ENCODE data around the gene PRR5L.
"Not testable (repeated sequence)": the region's sequence is repeated elsewhere in the genome, so short reads cannot be mapped to it uniquely, and the experiment has no call there.

The PRR5L gene

GRCh38 chr11:36463781-36464180 is 167.7 kb downstream of the PRR5L start:
- Histone ChIP-seq H3K27ac (ENCODE audit: low read depth, low read length) (no peak overlapping the region), H3K4me1 (ENCODE audit: control insufficient read depth, insufficient read depth, low read length) (no peaks in the 10 kb centered on the region), H3K27me3 (ENCODE audit: control insufficient read depth, insufficient read depth, low read length) (no peaks in the 10 kb centered on the region), H3K4me3 (ENCODE audit: low read length) (no peak overlapping the region), H3K9ac (ENCODE audit: low read length) (no peak overlapping the region), H3K36me3 (ENCODE audit: control insufficient read depth, insufficient read depth, low read length) (peaks cover 4% of the 10 kb centered on the region)

- no peak overlapping the region for H3K27ac ChIP-seq (ENCODE audit: low read depth, low read length)
- H3K27me3 ChIP-seq (ENCODE audit: control insufficient read depth, insufficient read depth, low read length) = no peaks in the 10 kb centered on the region
- peaks cover 4% of the 10 kb centered on the region for H3K36me3 ChIP-seq (ENCODE audit: control insufficient read depth, insufficient read depth, low read length)
- H3K9ac ChIP-seq (ENCODE audit: low read length) = no peak overlapping the region
- H3K4me1 ChIP-seq (ENCODE audit: control insufficient read depth, insufficient read depth, low read length) = no peaks in the 10 kb centered on the region
- no peak overlapping the region for H3K4me3 ChIP-seq (ENCODE audit: low read length)
Measured at GRCh38 chr11:36464720-36465119, 168.6 kb downstream of the PRR5L start.

GRCh38 chr11:36465449-36466163 is 169.5 kb downstream of the PRR5L start:
- H3K4me1 ChIP-seq (ENCODE audit: control insufficient read depth, insufficient read depth, low read length) = no peaks in the 10 kb centered on the region
- H3K9ac ChIP-seq (ENCODE audit: low read length) = no peak overlapping the region
- H3K27me3 ChIP-seq (ENCODE audit: control insufficient read depth, insufficient read depth, low read length) = no peaks in the 10 kb centered on the region
- no peaks in the 10 kb centered on the region for H3K36me3 ChIP-seq (ENCODE audit: control insufficient read depth, insufficient read depth, low read length)
- H3K27ac ChIP-seq (ENCODE audit: low read depth, low read length) = no peak overlapping the region
- no peak overlapping the region for H3K4me3 ChIP-seq (ENCODE audit: low read length)

- Histone ChIP-seq H3K9ac (ENCODE audit: low read length) (no peak overlapping the region), H3K4me1 (ENCODE audit: control insufficient read depth, insufficient read depth, low read length) (no peaks in the 10 kb centered on the region), H3K27ac (ENCODE audit: low read depth, low read length) (no peak overlapping the region), H3K36me3 (ENCODE audit: control insufficient read depth, insufficient read depth, low read length) (no peaks in the 10 kb centered on the region), H3K4me3 (ENCODE audit: low read length) (no peak overlapping the region), H3K27me3 (ENCODE audit: control insufficient read depth, insufficient read depth, low read length) (no peaks in the 10 kb centered on the region)
Measured at GRCh38 chr11:36467012-36467411, 170.9 kb downstream of the PRR5L start.

GRCh38 chr11:36467916-36468315 is 171.8 kb downstream of the PRR5L start:
- Histone ChIP-seq H3K4me3 (ENCODE audit: low read length) (no peak overlapping the region), H3K27ac (ENCODE audit: low read depth, low read length) (no peak overlapping the region), H3K4me1 (ENCODE audit: control insufficient read depth, insufficient read depth, low read length) (no peaks in the 10 kb centered on the region), H3K9ac (ENCODE audit: low read length) (no peak overlapping the region), H3K27me3 (ENCODE audit: control insufficient read depth, insufficient read depth, low read length) (no peaks in the 10 kb centered on the region), H3K36me3 (ENCODE audit: control insufficient read depth, insufficient read depth, low read length) (no peaks in the 10 kb centered on the region)

- H3K9ac ChIP-seq (ENCODE audit: low read length) = no peak overlapping the region
- no peaks in the 10 kb centered on the region for H3K27me3 ChIP-seq (ENCODE audit: control insufficient read depth, insufficient read depth, low read length)
- no peaks in the 10 kb centered on the region for H3K4me1 ChIP-seq (ENCODE audit: control insufficient read depth, insufficient read depth, low read length)
- no peak overlapping the region for H3K27ac ChIP-seq (ENCODE audit: low read depth, low read length)
- no peak overlapping the region for H3K4me3 ChIP-seq (ENCODE audit: low read length)
- no peaks in the 10 kb centered on the region for H3K36me3 ChIP-seq (ENCODE audit: control insufficient read depth, insufficient read depth, low read length)
Measured at GRCh38 chr11:36469063-36469462, 173.0 kb downstream of the PRR5L start.

- no peak overlapping the region for H3K27ac ChIP-seq (ENCODE audit: low read depth, low read length)
Measured at GRCh38 chr11:36469881-36470802, 174.1 kb downstream of the PRR5L start.

GRCh38 chr11:36471577-36471976 is 175.5 kb downstream of the PRR5L start:
- no peak overlapping the region for H3K9ac ChIP-seq (ENCODE audit: low read length)
- no peaks in the 10 kb centered on the region for H3K4me1 ChIP-seq (ENCODE audit: control insufficient read depth, insufficient read depth, low read length)
- no peak overlapping the region for H3K4me3 ChIP-seq (ENCODE audit: low read length)
- H3K27me3 ChIP-seq (ENCODE audit: control insufficient read depth, insufficient read depth, low read length) = no peaks in the 10 kb centered on the region
- no peak overlapping the region for H3K27ac ChIP-seq (ENCODE audit: low read depth, low read length)
- no peaks in the 10 kb centered on the region for H3K36me3 ChIP-seq (ENCODE audit: control insufficient read depth, insufficient read depth, low read length)

More at GRCh38 chr11:36469881-36470802, 174.1 kb downstream of the PRR5L start:
- no peak overlapping the region for H3K9ac ChIP-seq (ENCODE audit: low read length)
- no peaks in the 10 kb centered on the region for H3K36me3 ChIP-seq (ENCODE audit: control insufficient read depth, insufficient read depth, low read length)
- H3K4me1 ChIP-seq (ENCODE audit: control insufficient read depth, insufficient read depth, low read length) = no peaks in the 10 kb centered on the region
- no peaks in the 10 kb centered on the region for H3K27me3 ChIP-seq (ENCODE audit: control insufficient read depth, insufficient read depth, low read length)
- H3K4me3 ChIP-seq (ENCODE audit: low read length) = no peak overlapping the region

- no peaks in the 10 kb centered on the region for H3K4me1 ChIP-seq (ENCODE audit: control insufficient read depth, insufficient read depth, low read length)
- H3K36me3 ChIP-seq (ENCODE audit: control insufficient read depth, insufficient read depth, low read length) = no peaks in the 10 kb centered on the region
- no peak overlapping the region for H3K27ac ChIP-seq (ENCODE audit: low read depth, low read length)
- H3K27me3 ChIP-seq (ENCODE audit: control insufficient read depth, insufficient read depth, low read length) = no peaks in the 10 kb centered on the region
- H3K4me3 ChIP-seq (ENCODE audit: low read length) = no peak overlapping the region
- no peak overlapping the region for H3K9ac ChIP-seq (ENCODE audit: low read length)
Measured at GRCh38 chr11:36475192-36475591, 179.1 kb downstream of the PRR5L start.

- Histone ChIP-seq H3K27me3 (ENCODE audit: control insufficient read depth, insufficient read depth, low read length) (no peaks in the 10 kb centered on the region), H3K4me1 (ENCODE audit: control insufficient read depth, insufficient read depth, low read length) (no peaks in the 10 kb centered on the region), H3K27ac (ENCODE audit: low read depth, low read length) (no peak overlapping the region), H3K4me3 (ENCODE audit: low read length) (no peak overlapping the region), H3K36me3 (ENCODE audit: control insufficient read depth, insufficient read depth, low read length) (no peaks in the 10 kb centered on the region), H3K9ac (ENCODE audit: low read length) (no peak overlapping the region)
Measured at GRCh38 chr11:36478700-36479329, 182.7 kb downstream of the PRR5L start.

GRCh38 chr11:36480833-36481232 is 184.7 kb downstream of the PRR5L start:
- Histone ChIP-seq H3K27me3 (ENCODE audit: control insufficient read depth, insufficient read depth, low read length) (no peaks in the 10 kb centered on the region), H3K36me3 (ENCODE audit: control insufficient read depth, insufficient read depth, low read length) (peaks cover 4% of the 10 kb centered on the region), H3K9ac (ENCODE audit: low read length) (no peak overlapping the region), H3K27ac (ENCODE audit: low read depth, low read length) (no peak overlapping the region), H3K4me1 (ENCODE audit: control insufficient read depth, insufficient read depth, low read length) (no peaks in the 10 kb centered on the region), H3K4me3 (ENCODE audit: low read length) (no peak overlapping the region)

GRCh38 chr11:36483042-36483441 is 187.0 kb downstream of the PRR5L start:
- H3K36me3 ChIP-seq (ENCODE audit: control insufficient read depth, insufficient read depth, low read length); H3K27ac ChIP-seq (ENCODE audit: low read depth, low read length); H3K4me1 ChIP-seq (ENCODE audit: control insufficient read depth, insufficient read depth, low read length); H3K27me3 ChIP-seq (ENCODE audit: control insufficient read depth, insufficient read depth, low read length); H3K4me3 ChIP-seq (ENCODE audit: low read length); H3K9ac ChIP-seq (ENCODE audit: low read length): not testable (repeated sequence)
